ENCODE measurements around the gene CLK2. TPM values are rescaled to one million over a fixed set of nuclear protein-coding genes. Genes with fewer than 3 reads are reported as not detected.

The CLK2 gene
- 22.6 TPM for total RNA-seq

DNA sequence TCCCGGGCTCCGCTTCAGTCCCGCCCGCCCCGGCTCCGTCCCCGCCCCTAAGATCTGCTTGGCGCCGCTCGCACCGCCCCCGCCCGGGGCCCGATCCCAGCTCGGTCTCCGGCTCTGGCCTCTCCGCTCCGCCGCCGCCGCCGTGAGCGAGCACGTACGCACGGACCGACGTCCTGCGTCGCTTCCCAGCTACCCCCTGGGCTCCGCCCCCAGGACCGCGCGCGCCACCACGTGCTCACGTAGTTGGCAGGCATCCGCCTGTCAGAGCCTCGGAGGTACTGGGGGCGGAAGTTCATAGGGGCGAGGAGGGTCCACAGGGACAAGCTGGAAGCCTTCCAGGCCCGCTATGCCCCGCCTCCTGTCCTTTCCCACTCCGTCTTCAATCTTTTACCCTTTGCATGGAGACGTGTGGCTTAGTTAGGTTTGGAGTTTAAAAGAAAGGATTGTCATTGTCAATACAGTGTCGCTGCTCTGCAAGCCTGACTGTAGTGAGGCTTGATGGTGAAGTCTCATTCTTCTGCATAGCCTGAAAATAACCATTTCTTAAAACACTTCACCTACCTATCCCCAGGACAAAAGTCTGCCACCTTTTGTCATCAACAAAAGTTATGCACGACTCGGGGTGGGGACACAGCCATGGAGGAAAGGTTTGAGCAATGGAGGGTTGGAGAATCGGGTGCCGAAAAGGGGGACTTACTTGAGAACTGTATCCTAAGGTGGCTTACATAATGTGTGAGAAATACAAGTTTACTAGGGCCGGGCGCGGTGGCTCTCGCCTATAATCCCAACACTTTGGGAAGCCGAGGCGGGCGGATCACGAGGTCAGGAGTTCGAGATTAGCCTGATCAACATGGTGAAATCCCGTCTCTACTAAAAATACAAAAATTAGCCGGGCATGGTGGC, at the start of gene CLK2:
TSS of gene CLK2 (minus strand) at position 162 of the 903 bp plus-strand sequence. CDS start 2,527 bp downstream, outside the sequence.
- DNase-seq (ENCODE audit: low spot score) (peak; percentile 97), ATAC-seq (peak; percentile 82)

DNA sequence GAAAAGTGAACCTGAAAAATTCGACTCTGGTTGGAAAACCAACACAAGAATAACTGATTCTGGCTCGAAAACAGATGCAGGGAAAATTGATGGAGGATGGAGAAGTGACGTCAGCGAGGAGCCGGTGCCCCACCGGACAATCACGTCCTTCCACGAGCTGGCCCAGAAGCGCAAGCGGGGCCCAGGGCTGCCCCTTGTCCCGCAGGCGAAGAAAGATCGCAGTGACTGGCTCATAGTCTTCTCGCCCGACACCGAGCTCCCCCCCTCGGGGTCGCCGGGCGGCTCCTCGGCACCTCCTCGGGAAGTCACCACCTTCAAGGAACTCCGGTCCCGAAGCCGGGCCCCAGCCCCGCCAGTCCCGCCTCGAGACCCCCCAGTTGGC, 49.3 kb upstream of the CLK2 start:
- DNase-seq (ENCODE audit: low spot score) = peak; percentile 54
- ATAC-seq = no peak

- DNase-seq (ENCODE audit: low spot score) (peak; percentile 46), ATAC-seq (no peak)
These were observed 48.6 kb upstream of the CLK2 start for GRCh38 chr1:155321639-155322503.

DNA sequence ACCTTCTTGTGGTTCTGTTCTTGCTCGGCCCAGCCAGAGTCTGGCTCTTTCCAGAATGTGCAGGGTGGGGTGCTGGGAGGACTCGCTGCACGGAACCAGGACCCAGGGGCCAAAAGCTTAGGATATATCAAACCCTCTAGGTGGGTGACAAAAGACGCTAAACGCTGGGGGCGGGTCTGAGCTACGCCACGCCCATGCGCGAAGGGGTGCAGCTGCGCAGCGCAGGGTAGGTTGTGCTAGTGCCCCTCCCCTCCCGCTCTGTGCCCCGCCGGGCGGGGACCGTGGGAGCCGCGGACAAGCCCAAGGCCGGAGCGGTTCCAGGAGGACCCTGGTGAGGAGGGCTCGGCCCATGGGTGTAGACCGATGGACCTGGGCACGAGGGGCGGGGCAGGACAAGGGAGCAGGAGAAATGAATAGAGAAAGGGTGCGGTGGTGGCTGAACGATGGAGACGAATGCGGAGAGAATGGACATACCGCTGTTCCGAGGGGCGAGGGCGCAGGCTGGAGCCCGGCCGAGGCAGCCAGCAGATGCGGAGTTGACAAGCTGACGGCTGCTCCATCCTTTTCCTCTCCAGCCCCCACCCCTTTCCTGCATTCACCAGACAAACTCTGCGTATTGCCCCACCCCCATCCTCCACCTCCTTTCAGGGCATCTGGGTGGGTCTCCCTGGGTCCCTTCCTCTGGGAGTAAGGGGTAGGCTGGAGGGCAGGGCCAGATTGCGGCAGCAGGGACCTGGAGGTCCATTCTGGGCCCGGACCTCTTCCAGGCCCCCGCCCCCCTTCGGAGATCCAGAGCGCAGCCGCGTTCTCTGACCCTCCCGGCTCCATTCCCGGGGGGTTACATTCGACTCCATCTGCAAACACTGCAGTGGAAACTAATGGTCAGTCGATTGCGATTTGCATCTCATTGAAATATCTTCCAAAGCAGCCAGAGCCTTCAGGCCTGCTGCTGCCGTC, 47.6 kb upstream of the CLK2 start, which contains the start of gene RUSC1:
TSS of gene RUSC1 (plus strand) at position 234 of the 957 bp plus-strand sequence. CDS start 880 bp downstream, outside the sequence.
- no peak for ATAC-seq
- DNase-seq (ENCODE audit: low spot score) = peak; percentile 65

GRCh38 chr1:155320252-155320651, 46.9 kb upstream of the CLK2 start:
- DNase-seq (ENCODE audit: low spot score) = no peak
- no peak for ATAC-seq

DNA sequence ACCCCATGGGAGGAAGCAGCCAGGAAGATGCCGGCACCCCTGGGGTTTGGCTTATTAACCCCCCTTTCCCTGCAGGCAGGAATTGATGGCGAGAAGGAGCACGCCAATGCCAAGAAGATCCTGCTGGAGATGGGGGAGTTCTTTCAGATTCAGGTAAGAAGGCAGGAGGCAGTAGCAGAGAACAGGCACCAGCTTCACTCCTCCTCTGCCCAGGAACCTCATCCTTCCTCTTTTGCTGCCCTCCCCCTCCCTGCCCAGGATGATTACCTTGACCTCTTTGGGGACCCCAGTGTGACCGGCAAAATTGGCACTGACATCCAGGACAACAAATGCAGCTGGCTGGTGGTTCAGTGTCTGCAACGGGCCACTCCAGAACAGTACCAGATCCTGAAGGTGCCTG, 46.2 kb upstream of the CLK2 start:
- ATAC-seq (no peak), DNase-seq (ENCODE audit: low spot score) (no peak)

GRCh38 chr1:155318082-155318481, 44.8 kb upstream of the CLK2 start:
- ATAC-seq (no peak), DNase-seq (ENCODE audit: low spot score) (no peak)

DNA sequence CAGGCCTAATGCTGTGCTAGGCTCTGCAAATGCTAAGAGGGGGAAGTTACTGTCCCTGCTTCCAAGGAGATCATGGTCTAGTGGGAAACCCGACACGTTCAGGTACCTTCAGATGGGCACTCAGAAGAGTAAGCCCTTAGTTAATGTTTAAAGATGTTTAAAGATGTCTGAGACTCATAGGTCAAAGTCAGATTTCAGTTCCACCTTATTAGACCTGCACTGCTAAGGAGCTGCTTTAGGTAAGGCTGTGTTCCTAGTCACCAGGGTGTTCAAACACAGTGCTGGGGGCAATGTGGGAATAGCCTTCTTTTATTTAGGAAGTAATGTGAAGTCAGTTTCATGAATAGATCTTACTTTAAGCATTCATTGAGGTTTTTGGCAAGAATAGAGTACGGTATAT, 43.6 kb upstream of the CLK2 start:
- peak; percentile 8 for ATAC-seq

DNA sequence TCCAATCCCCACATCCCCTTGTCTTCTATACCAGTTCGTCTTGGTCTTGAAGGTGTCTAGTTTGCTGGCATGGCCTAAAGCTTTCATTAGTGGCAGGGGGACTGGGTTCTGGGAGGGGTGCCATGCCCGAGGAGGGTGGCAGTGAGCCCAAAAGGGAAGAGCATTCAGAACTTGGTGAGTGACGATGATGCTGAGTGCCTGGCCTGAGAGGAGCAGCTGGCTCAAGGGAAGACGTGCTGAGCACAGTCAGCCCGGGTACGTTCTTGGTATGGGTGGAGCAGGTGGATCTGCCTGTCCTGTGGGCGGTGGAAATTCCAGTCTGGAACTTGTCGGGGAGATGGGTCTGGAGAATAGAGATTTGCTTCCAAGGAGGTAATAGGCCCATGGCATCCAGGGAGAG, 40.0 kb upstream of the CLK2 start:
- no peak for ATAC-seq
- DNase-seq (ENCODE audit: low spot score) = no peak

More for the DNA sequence above, 43.6 kb upstream of the CLK2 start:
- no peak for DNase-seq (ENCODE audit: low spot score)

DNA sequence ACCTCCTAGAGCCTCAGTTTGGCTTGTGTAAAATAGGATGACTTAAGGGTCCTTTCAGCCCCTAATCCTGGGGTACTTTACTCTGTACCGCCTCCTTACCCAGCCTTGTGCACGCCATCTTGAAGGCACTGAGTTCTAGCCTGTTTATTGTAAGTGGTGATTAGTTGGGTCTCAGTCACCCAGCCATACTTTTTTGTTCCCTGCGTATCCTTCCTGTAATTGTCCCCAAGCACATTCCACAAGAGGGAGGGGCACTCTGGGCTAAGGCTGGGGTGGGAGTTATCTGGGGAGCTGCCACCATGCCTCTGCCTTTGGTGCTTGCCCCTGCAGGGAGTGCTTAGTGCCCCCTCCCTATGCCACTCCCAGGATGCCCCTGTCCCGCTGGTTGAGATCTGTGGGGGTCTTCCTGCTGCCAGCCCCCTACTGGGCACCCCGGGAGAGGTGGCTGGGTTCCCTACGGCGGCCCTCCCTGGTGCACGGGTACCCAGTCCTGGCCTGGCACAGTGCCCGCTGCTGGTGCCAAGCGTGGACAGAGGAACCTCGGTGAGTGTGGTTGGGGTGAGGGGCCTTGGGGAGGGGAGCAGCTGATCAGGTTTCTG, 36.2 kb upstream of the CLK2 start:
- DNase-seq (ENCODE audit: low spot score) = peak; percentile 70
- no peak for ATAC-seq

GRCh38 chr1:155308493-155309422, 35.5 kb upstream of the CLK2 start, which contains the start of gene FDPS:
FDPS (plus strand) TSS chr1:155308866; CDS start chr1:155309790, 924 bp downstream.
- ATAC-seq (peak; percentile 89), DNase-seq (ENCODE audit: low spot score) (peak; percentile 99)

DNA sequence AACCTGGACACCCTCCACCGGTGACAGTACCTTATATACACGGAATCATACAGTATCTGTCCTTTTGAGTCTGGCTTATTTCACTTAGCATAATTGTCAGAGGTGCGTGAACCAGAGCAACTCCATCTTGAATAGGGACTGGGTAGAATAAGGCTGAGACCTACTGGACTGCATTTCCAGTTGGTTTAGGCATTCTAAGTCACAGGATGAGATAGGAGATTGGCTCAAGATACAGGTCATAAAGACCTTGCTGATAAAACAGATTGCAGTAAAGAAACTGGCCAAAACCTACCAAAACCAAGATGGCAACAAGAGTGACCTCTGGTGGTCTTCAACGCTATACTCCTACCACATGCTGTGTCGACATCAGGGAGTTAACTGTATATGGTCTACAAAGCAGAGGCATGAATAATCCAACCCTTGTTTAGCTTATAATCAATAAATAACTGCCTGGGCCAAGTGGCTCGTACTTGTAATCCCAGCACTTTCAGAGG, 34.0 kb upstream of the CLK2 start:
- ATAC-seq (no peak), DNase-seq (ENCODE audit: low spot score) (no peak)

GRCh38 chr1:155305881-155306391, 32.6 kb upstream of the CLK2 start:
- peak; percentile 38 for ATAC-seq
- DNase-seq (ENCODE audit: low spot score) = peak; percentile 74

- peak; percentile 14 for ATAC-seq
- DNase-seq (ENCODE audit: low spot score) = no peak
These were observed 31.3 kb upstream of the CLK2 start for GRCh38 chr1:155304558-155305063.

GRCh38 chr1:155301342-155301841, 28.1 kb upstream of the CLK2 start, which contains the start of gene PKLR:
PKLR (minus strand) TSS chr1:155301438; CDS start chr1:155301395, 43 bp downstream.
- DNase-seq (ENCODE audit: low spot score) = no peak
- no peak for ATAC-seq

- peak; percentile 95 for DNase-seq (ENCODE audit: low spot score)
These were observed 27.4 kb upstream of the CLK2 start for GRCh38 chr1:155300553-155301329.

GRCh38 chr1:155300024-155300423, 26.7 kb upstream of the CLK2 start:
- ATAC-seq = peak; percentile 55
- no peak for DNase-seq (ENCODE audit: low spot score)

More at GRCh38 chr1:155300553-155301329, 27.4 kb upstream of the CLK2 start:
- peak; percentile 89 for ATAC-seq

Measured in left lobe of liver (tissue), 2 donors.